ENCODE results near the gene GPR25. TPM values are rescaled to one million over a fixed set of nuclear protein-coding genes. Genes with fewer than 3 reads are reported as not detected.
A peak's percentile ranks its signal among the peaks of the same experiment; 100 is the strongest.

The GPR25 gene
- total and polyA plus RNA-seq, 10 donors = 0.09 to 3.6 (median 0.55) TPM; not detected in 2

GRCh38 chr1:200896531-200897196 lies 23.9 kb downstream of the GPR25 start:
- DNase-seq = peak; percentile 33
- H3K4me3 ChIP-seq = no peak overlapping the region
- TF ChIP-seq POLR2A (IDR thresholded peaks at IDR 0.05) = no peak
- no peak for TF ChIP-seq CTCF (IDR thresholded peaks at IDR 0.05 in 8 of 11, conservative IDR thresholded peaks at IDR 0.05 in 3 of 11)
- no peak for TF ChIP-seq POLR2AphosphoS5 (IDR thresholded peaks at IDR 0.05)
- H3K36me3 ChIP-seq = no peaks in the 10 kb centered on the region
- H3K4me1 ChIP-seq = peaks cover 0 to 25% (median 9%) of the 10 kb centered on the region in 6 donors
- 69 to 77% (median 72%) methylated on average over 10 of the region's 10 CpGs for WGBS, 5 donors
- H3K27me3 ChIP-seq (replicated peaks in 1 of 7) = peaks cover 0 to 12% (median 4%) of the 10 kb centered on the region in 7 donors
- intact Hi-C loops (cut with DNase I; ENCODE audit: low total_unique reads) = no loop called here
- no peaks in the 10 kb centered on the region for H3K9me3 ChIP-seq
- H3K27ac ChIP-seq = no peak overlapping the region

GRCh38 chr1:200897259-200897658 lies 24.5 kb downstream of the GPR25 start:
- Histone ChIP-seq H3K27me3 (replicated peaks in 1 of 7) (peaks cover 0 to 6% (median 0%) of the 10 kb centered on the region in 7 donors), H3K4me3 (no peak overlapping the region), H3K4me1 (peaks cover 0 to 19% (median 3%) of the 10 kb centered on the region in 6 donors), H3K27ac (no peak overlapping the region), H3K9me3 (no peaks in the 10 kb centered on the region), H3K36me3 (no peaks in the 10 kb centered on the region)
- DNase-seq = peak; percentile 47
- 93 to 98% (median 94%) methylated on average over 5 of the region's 5 CpGs for WGBS, 5 donors
- intact Hi-C loops (cut with DNase I; ENCODE audit: low total_unique reads) = no loop called here
- TF ChIP-seq POLR2A (IDR thresholded peaks at IDR 0.05) (no peak), CTCF (IDR thresholded peaks at IDR 0.05 in 8 of 11, conservative IDR thresholded peaks at IDR 0.05 in 3 of 11) (no peak), POLR2AphosphoS5 (IDR thresholded peaks at IDR 0.05) (no peak)

GRCh38 chr1:200899015-200899386 lies 26.2 kb downstream of the GPR25 start:
- H3K4me1 ChIP-seq = peaks cover 0 to 26% (median 6%) of the 10 kb centered on the region in 6 donors
- no peak for TF ChIP-seq CTCF (IDR thresholded peaks at IDR 0.05 in 8 of 11, conservative IDR thresholded peaks at IDR 0.05 in 3 of 11)
- no peak for TF ChIP-seq POLR2A (IDR thresholded peaks at IDR 0.05)
- TF ChIP-seq POLR2AphosphoS5 (IDR thresholded peaks at IDR 0.05) = no peak
- DNase-seq = peak; percentile 39
- H3K9me3 ChIP-seq = no peaks in the 10 kb centered on the region
- WGBS, 5 donors = 8 to 32% (median 26%) methylated on average over 3 of the region's 3 CpGs
- intact Hi-C loops (cut with DNase I; ENCODE audit: low total_unique reads) = no loop called here
- no peak overlapping the region for H3K4me3 ChIP-seq
- H3K27me3 ChIP-seq (replicated peaks in 1 of 7) = peaks cover 0 to 4% (median 0%) of the 10 kb centered on the region in 7 donors
- H3K27ac ChIP-seq = no peak overlapping the region
- no peaks in the 10 kb centered on the region for H3K36me3 ChIP-seq

GRCh38 chr1:200899451-200899915 lies 26.7 kb downstream of the GPR25 start:
- 82 to 89% (median 82%) methylated on average over 7 to 10 of the region's 10 CpGs for WGBS, 5 donors
- H3K27ac ChIP-seq = no peak overlapping the region
- no peaks in the 10 kb centered on the region for H3K9me3 ChIP-seq
- peak; percentile 55 for DNase-seq
- H3K36me3 ChIP-seq = no peaks in the 10 kb centered on the region
- TF ChIP-seq POLR2AphosphoS5 (IDR thresholded peaks at IDR 0.05) (no peak), POLR2A (IDR thresholded peaks at IDR 0.05) (no peak), CTCF (IDR thresholded peaks at IDR 0.05 in 8 of 11, conservative IDR thresholded peaks at IDR 0.05 in 3 of 11) (no peak)
- H3K4me1 ChIP-seq = peaks cover 0 to 30% (median 6%) of the 10 kb centered on the region in 6 donors
- intact Hi-C loops (cut with DNase I; ENCODE audit: low total_unique reads) = no loop called here
- H3K4me3 ChIP-seq = no peak overlapping the region
- H3K27me3 ChIP-seq (replicated peaks in 1 of 7) = peaks cover 0 to 4% (median 0%) of the 10 kb centered on the region in 7 donors

Measured in spleen (tissue), 11 donors.